ENCODE measurements around the gene CDH10.

The CDH10 gene

DNA sequence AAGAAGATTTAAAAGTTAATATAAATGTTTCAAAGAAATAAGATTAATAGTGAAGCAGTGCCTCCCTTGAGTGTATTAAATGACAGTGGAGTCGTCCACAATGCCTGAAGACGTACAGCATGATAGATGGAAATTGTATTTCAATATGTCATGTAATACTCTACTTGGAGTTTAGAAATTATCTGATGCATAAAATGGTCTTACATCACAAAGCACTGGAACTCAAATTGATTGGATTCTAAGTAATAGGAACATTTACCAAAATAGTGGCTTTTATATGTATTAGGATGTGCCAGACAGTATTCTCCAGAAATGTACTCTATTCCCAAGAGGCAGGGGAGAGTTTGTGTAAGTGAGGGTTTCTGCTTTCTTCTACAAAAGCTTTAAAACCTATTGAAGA is 49.4 kb downstream of the CDH10 start:
- no peak for DNase-seq

DNA sequence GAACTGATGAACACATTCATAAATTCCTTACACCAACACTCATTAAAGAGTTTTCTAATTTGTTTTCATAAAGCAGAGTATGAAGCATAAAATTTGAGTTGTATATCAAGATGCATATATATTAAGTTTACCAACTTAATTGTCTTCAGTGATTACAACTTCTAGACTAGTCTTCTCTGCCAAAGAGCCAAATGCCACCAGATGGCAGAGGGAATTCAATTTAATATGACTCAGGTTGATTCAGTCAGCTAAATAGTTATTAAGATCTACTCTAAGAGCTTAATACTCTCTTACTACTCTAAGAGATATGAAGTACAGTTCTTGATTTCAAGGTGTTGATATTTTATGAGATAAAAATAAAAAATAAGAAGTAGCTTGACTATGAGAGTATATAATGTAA is 53.4 kb downstream of the CDH10 start:
- no peak for DNase-seq

DNA sequence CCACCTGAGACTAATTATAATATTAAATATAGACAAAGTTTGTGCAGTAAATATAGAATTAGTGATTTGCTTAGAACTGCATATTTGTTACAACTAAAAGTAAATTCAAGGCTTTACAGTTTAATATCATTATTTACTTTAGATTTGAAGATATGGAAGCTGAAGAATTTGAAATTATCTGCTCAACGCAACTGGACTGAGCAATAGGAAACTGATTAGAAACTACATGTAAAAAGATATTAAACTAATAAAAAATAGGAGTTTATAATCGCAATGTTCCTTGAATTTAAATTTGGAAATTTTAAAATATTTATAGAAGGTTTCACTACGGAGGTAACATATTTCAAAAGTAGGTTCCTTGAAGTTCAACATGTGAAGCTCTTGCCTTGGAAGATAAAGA is 55.2 kb downstream of the CDH10 start:
- DNase-seq: no peak

DNA sequence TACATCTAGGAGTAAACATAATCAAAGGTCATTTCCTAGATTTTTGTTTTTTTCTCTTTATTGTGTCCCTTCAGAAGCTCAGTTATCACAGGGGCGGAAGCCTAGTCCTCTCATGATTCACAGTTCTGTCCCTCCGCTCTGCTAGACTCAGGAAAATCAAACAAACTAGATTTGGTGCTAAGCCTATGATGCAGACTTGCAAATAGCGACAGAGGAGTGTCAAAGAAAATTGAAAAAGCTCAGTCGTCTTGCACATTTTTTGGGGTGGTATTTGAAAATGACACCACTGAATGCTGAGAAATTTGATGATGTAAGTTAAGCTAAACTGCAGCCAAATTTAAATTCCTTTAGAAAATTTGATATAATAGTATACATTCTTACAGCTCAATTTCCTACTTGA is 59.0 kb downstream of the CDH10 start:
- no peak for DNase-seq

DNA sequence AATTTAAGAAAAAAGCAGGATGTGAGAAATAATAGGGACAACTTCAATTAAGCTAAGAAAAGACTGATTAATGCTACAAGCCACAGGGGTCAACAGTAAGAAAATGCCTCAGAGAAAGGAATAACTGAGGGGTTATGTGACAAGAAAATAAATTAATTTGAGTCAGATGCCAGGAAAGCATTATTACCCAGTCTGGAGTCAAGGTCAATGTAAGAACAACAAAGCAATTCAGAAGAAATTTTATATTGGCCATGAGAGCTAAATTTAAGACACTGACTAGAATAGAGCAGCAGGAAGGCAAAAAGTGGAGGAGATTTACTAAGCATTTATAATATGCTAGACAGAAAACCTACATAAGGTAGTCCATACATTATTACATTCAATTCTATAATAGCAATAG is 73.5 kb downstream of the CDH10 start:
- no peak for DNase-seq

DNA sequence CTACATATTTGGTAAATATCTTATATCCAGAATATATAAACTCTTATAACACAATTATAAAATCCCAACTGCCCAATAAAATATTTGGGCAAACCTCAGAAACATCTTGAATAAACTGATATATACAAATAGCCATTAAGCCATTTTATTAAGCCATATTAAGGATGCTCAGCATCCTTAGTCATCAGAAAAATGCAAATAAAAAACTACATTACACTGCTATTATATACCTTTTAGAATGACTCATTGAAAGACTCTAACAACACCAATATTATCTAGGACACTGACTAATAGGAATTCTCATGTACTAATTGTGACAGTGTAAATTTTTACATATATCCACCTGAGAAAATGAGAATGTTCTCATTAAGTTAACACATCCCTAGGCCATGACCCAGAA is 77.8 kb downstream of the CDH10 start:
- no peak for DNase-seq

DNA sequence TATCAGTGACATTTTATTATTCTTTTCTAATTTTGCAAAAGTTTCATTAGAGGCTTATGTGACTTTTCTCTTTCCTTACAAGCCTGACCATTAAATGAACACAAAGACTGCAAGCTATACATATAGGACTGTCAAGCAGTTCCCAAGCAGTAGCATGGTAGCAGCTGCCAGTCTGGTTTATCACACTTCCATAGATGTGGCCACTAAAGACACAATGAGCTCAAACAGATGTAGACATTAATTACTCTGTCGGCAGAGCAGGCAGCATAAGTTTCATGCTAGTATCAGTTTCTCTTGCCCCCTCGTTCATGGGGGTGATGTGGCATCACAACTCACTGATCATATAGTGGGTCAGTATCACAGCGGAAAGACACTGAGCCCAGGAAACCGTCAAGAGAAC is 89.5 kb downstream of the CDH10 start:
- DNase-seq: no peak

DNA sequence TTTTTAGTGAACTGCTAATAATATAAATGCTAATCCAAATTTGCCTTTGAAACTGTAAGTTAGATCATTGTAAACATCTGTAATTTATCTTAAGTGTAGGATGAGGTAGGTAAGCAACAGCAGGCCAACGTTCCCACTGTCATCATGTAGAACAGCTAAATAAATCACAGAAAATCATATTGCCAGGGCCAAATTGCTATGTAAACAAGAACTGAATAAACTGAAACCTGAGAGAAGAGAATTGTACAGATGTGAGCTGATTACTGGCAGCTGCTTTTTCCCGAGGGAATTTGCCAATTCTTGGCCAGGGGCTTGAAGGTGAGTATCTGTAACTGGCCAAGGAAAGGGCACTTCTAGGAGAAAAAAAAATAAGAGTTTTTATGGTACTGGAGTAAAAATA is 97.6 kb downstream of the CDH10 start:
- peak; percentile 72 for DNase-seq

DNA sequence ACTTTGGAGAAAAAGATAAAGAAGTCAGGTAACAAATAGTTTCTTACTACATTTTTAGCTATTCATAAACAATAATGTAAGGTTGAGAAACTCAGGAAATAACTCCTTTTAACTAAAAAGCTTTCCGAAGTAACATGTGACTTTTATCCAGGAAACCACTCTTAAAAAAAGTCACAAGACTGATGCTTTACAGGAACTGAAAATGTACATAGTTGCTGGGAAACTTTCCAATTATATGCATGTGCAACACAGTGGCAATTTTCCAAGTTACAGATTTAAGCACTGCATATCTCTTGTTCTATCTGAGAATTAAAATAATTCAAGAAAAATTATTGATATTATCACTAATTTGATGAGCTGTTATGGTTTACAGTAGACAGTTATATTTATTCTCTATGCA is 105.2 kb downstream of the CDH10 start:
- no peak for DNase-seq

DNA sequence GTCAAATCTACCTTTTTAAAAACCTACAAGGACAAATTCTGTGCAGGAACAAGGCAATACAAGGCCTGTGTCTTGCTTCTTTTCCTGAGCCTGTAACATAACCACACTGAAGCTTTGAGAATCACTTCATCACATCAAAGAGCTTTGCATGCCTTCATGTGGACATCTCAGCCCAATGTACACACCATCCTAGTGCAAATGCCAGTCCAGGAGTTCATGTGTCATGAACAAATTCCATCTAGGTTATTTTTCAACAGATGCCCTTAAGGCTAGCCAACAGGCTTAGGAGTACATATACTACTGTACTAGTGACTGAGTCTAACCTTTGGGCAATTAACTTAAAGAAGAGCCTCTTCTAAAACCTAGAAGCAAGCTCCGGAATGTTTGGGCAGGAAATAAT is 106.4 kb downstream of the CDH10 start:
- DNase-seq: no peak

DNA sequence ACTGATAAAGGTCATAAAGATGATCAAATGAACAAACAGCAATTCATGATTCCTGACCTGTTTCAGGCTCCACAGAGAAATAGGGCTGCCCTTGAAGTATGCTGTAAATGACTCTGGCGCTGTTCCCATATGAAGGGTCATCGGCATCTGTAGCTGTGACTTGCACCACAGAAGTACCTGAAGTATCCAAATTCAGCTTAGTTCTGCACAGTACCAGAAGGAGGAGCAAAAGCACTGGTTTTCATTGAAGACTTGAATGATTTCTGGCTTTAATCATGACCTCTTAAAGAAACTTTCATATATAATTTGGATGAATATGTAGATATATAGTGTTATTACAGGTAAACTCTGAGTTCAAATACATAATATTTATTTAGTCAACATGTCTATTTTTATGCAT is 109.1 kb downstream of the CDH10 start:
- peak; percentile 25 for DNase-seq

DNA sequence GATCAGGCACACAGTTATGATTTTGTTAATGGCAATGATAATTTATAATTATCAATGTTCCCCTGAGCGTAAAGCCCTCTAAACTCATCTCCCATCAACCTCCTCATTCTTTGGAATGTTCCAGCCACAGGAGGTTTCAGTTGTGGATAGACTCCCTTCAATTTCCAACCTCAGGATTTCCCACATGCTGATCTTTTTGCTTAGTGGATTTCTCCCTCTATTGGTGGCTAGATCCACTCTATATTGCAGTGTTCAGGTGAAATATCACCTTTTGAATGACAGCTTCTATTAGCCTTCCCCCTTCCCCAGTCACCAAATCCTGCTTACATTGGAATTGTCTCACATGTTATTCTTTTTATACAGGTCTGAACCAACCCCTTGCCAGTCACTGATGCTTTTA is 113.9 kb downstream of the CDH10 start:
- no peak for DNase-seq

DNA sequence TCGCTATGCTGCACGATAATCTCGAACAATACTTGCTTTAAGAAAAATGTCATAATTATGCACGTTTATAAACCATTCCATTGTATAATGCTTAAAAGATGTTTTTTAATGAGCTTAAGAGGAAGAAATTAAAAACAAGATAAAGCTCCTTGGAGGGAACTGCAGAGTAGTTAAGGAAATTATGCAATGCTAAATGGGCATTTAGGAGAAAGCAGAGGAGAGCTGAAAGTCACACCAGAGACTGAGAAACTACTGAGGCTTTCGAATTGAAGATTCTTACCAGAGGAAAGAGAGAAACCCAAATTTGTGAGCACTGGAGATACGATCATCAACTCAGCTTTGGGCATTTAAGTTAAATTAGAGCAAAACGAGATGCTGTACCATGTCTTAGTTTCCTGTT is 119.4 kb downstream of the CDH10 start:
- no peak for DNase-seq

DNA sequence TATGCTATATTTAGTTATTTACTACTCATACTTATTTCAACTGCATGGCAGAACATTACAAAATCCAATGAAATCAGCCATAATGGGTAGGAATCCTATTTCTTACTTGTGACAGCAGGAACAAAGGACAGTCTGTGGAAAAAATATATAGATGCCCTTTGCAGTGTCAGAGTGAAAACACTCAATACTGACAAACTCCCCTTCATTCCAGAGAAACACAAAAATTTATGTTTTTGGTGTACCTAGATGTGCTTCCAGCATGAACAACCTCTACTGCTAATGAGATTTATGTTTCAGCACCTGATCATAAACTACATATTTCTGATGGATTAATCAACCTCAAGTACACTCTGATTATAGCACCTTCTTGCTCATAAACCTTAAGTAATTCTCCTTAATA is 132.4 kb downstream of the CDH10 start:
- no peak for DNase-seq

DNA sequence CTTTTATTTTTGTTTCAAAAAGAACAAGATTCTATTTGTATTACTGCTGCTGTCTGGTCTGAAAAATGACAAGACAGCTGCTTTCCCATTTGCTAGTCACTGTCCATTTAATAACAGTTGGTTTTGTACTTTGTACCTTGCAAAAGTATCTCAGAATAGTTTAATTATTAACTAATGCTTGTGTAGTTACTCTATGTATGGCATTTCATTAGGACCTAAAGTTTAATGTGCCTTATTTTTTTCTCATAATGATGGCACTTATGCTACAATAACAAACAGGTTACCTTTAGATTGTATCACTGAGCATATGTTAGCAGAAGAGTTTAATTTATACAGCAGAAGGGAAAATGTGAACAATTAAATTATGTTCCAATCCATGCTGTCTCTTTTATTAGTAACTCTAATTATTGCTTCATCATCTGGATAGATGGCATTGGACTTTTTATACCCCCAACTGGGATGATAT is 134.2 kb downstream of the CDH10 start:
- DNase-seq: no peak

DNA sequence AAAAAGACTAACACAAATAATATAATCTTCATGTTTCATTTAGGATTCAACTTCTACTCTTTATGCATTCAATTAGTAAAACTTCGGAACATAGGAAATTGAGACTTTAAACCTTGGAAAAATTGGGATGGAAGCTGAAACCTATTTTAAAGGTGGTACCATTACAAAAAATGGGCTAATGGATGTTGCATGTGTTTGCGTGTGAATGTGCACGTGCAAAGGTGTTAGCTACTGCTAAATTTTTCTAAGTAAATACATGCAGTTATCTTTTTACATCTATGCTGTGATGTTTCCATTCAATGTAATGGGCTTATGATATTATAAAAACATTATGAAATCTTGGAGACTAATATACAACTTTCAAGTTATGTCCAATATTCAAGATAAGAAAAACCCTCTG is 134.8 kb downstream of the CDH10 start:
- no peak for DNase-seq

DNA sequence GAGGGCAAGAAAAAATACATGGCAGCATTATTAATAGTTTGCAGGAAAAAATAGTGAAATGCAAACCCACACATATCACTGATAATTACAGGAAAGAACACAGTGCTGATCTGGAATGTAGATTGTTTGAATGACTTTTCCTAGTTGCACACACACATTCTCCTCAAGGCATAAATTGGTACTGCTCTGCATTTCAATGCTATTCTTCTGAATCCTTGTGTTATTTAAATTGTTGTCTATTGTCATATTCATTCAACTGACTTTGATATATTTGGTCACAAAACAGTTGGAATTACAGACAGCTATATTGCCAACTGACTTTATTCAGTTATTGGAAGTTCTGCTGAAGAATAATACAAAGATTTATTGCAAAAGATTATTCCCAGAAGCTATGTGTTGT is 139.5 kb downstream of the CDH10 start:
- no peak for DNase-seq

DNA sequence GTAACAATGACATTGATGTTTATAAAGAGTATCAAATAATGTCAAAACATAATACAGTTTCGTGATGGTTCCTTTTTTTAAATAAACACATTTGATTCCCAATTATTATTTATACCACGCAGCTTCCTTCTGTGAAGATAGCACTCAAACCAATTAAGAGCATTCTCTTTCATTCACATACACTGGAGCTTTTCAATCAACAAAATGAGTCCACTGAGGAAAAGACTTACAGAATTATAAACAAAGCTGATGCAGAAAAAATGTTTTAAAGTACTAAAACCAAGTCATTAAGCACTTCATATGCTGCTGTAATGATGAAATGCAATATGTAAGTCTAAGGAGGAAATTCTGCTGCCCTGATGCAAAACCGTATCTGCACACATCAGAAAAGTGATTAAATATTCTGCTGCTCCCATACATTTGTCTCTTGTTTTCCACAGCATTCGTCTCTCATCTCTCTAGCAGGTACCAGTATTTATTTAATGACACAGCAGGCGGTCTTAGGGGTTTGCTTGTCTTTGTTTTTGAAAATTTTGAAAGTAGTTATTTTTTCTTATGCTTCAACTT is 147.1 kb downstream of the CDH10 start:
- no peak for DNase-seq

DNA sequence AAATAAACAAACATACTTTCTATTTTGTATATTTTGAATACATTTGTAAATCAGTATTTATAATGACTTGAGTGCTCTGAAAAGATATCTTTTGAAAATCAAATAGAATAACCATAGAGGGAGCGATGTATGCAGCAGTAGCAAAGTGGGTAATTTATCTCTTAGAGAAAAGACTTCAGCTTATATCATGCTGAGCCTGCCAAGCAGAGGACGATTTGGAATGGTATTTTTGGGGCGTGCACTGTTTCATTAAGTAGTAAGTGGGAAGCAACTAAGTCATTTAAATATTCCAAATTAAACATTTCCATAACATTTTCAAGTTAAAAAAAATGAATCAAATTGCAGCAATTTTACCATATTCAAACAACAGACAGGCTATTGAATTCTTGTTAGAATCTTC is 147.6 kb downstream of the CDH10 start:
- DNase-seq: no peak

DNA sequence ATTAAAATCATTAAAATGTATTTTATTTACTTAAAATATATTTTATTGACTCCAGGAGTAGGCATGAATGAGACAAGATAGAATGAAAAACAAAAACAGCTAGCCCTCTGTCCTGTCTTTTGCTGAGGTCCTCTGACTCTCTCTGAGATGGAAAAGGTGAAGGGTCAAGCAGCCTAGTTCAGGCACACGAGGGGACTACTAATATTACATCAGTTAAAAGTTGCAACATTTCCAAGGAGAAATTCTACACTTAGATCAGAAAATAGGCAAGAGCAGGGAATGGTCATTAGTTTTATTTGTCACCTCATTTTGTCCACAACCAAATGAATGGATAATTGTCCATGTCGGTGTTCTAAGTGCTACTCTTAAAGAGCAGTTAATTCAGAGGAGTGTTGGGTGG is 148.5 kb downstream of the CDH10 start:
- DNase-seq: no peak

DNA sequence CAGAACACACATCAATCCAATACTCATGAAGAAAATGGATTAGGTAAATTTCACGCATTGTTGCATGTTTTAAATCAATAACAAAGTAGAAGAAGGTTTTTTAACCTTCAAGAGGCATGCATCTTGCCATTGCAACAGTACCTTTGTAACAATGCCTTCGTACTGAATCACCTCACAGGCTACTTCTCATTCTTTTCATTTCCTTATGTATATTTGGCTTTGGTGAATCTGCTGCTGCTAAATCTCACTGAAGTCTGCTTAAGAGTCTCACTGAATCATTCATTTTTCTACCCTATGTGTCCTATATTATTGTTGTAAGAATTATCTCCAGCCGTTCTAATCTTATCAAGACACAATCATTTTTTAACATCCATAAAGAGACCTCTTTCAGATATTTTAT is 152.5 kb downstream of the CDH10 start:
- no peak for DNase-seq

DNA sequence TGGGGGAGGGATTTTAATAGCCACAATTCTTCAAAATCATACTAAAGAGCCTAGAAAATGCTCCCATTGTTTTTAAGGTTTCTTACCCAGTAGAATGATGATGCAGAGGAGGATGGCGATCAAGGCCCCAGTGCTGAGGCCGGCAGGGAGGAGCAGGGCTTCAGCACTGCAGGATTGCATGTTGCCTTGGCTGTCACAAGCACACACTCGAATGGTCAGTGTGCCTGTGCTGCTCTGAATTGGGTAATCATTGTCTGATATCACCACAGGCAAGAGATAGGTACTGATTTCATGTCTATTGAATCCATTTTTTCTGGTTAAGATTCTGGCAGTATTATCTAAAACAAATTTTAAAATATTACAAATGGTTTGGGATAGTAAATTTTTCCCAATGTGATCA is 153.3 kb downstream of the CDH10 start:
- no peak for DNase-seq

DNA sequence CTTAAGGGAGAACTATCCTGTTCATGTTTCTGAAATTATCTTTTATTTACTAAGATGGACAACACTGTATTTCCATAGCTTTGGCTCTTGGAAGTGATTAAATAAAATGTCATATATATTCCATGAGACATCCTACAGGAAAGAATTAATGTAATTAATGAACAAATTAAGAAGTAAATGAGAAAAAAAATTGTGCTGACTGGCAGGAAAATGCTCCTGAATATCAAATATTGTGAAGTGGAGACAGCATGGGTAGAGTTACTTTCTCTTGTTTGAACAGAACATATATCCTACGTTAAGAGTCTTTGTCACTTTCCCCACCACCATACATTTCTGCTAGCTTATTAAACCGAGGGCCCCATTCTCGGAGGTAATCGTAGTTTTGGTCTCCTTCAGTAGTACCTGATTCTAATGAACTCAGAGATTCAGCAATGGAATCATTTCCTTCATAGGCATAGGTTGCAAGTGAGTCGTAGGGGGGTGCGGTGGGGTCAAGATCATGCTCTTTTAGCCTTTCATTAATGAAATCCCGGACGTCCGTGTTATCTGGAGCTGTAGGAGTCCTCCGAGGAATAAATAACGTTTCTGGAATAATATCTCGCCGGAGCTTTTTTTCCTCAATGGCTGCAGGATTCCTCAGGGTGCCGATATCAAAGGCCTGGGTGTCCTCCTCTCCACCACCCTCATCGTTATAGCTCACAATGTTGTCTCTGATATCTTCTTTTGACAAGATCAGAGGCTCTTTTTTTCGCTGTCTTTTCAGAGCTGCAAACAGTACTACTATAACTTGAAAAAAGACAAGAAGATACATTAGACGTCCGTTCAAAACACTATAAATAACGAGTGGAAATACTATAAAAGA is 157.2 kb downstream of the CDH10 start:
- DNase-seq: no peak

DNA sequence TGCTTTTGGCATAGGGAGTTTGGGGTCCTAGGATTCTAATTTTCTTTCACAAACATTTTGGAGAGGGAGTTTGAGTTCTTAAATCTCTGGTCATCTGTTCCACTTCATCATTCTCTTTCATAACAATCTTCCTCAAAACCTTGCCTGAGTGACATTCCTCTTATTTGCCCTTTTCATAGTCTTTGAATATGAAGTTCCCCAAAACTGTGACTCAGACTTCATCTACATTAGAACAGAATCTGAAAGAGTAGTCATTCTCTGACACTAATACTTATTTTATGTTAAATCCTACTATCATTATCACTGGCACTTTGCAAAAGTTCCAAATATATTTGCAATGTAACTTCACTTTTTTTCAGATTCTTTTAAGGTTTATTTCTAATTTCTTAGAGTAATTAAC is 163.8 kb downstream of the CDH10 start:
- no peak for DNase-seq

DNA sequence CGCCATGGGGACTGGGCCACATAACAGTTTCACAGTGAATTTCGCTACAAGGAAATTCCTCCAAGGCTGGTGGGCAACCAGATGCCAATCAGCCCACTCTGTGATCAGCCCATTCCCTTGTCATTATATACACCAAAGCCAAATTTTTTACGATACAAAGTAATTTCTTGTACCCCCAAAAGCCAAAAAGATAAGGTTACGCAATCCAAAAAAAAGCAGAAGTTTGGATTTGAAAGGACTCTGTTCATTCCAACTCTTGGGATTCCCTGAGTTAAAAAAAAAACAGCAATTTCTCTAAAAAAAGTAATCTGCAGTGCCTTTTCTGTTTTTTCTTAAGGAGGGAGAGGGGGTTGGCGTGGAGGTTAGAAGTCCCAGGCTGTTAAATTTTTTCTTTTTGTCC is 166.8 kb downstream of the CDH10 start:
- DNase-seq: no peak

Measured in NCI-H2029 (cell line).